Measurements from ENCODE around the gene ANXA5.

Gene ANXA5

GRCh38 chr4:121712001-121712651 lies 15.3 kb upstream of the ANXA5 start:
- no peak for DNase-seq (ENCODE audit: low read depth in 2 of 2, low spot score in 1 of 2)

GRCh38 chr4:121711263-121712000 lies 14.7 kb upstream of the ANXA5 start:
- DNase-seq (ENCODE audit: low read depth in 2 of 2, low spot score in 1 of 2) = peak in 1 of 2 donors; percentile 14

DNA sequence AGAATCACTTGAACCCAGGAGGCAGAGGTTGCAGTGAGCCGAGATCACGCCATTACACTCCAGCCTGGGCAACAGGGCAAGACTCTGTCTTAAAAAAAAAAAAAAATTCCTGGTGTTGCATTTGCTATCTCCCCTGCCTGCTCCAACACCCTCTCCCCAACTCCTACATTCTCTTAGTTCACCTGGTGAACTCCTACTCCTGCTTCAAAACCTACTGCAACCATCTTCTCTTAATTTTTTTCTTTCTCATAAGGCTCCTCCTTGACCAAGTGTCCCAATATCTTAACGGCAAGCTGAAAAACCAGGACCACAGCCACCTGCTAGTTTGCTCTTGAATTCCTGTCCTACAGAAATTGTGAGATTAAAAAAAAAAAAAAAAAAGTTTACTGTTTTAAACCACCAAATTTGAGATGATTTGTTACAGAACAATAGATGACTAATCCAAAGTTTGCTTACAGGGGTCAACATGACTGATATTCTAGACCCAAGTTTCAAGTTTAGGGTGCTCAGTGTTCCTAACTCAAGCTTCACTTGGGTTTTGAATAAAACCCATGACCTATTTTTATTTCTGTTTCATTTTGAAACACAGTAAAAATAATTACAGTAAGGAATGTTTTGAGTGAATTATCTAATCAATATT lies 13.1 kb upstream of the ANXA5 start:
- no peak for DNase-seq (ENCODE audit: low read depth in 2 of 2, low spot score in 1 of 2)

DNA sequence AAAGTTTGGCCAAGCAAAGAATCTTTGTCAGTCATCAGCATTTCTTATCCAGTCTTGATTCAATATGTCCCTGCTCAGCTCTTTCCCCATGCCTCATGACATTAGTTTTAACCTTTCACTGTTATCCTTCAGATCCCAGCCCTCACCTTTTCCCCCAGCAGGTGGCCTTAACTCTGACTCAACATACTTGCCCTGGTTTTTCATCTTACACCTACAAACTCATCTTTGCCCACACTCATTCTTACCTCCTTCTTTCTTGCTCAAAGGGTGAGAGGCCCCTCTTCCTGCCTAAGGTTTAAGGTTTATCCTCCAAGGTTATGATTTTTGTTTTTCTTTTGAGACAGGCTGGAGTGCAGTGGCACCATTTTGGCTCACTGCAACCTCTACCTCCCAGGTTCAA lies 10.6 kb upstream of the ANXA5 start:
- no peak for DNase-seq (ENCODE audit: low read depth in 2 of 2, low spot score in 1 of 2)

- DNase-seq (ENCODE audit: low read depth in 2 of 2, low spot score in 1 of 2) = peak in 1 of 2 donors; percentile 52
Measured at GRCh38 chr4:121706595-121707021, 9.8 kb upstream of the ANXA5 start.

DNA sequence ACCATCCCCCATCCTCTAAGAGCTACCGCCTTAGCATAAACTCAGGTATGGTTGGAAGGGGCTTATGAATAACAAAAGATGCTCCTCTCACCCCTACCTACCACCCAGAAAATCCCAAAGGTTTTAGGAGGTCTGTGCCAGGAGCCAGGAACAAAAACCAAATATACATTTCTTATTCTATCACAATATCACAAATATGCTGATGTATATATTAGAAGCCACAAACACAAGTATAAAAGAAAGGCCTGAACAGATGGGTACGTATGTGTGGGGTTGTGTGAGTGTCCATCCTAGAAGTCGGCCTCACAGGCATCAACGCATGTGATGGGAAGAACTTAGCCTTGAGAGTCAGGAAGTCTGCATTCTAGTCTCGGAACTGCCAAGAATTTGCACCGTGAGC lies 8.7 kb upstream of the ANXA5 start:
- DNase-seq (ENCODE audit: low read depth in 2 of 2, low spot score in 1 of 2) = no peak

DNA sequence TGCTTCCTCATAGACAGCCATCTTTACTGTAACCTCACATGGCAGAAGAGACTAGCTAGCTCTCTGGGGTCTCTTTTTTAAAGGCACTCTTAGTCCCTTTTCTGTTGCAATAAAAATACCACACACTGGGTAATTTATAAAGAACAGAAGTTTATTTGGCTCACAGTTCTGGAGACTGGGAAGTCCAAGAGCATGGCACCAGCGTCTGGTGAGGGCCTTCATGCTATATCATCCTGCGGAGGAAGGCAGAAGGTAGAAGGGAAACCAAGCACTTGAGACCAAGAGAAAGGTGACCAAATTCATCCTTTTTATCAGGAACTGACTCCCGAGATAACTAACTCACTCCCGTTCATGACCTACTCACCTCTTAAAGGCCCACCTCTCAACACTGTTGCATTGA lies 5.4 kb upstream of the ANXA5 start:
- no peak for DNase-seq (ENCODE audit: low read depth in 2 of 2, low spot score in 1 of 2)

DNA sequence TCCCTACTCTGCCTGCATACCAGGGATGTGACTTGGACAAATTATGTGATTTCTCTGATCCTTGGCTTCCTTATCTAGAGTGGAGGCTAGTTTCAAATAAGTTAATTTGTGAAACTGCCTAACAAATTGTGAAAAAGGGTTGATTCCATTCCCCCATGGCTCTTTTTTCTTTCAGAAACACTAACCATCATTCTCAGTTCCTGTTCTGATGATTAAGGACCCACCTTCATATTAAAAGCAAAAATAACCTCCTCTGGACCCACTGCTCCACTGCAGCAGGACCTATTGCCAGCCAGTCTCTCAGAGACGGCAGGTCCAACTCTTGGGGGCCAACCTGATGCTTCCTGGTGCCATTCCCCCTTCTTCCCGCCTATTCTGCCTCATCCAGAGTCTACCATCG lies 4.5 kb upstream of the ANXA5 start:
- no peak for DNase-seq (ENCODE audit: low read depth in 2 of 2, low spot score in 1 of 2)

DNA sequence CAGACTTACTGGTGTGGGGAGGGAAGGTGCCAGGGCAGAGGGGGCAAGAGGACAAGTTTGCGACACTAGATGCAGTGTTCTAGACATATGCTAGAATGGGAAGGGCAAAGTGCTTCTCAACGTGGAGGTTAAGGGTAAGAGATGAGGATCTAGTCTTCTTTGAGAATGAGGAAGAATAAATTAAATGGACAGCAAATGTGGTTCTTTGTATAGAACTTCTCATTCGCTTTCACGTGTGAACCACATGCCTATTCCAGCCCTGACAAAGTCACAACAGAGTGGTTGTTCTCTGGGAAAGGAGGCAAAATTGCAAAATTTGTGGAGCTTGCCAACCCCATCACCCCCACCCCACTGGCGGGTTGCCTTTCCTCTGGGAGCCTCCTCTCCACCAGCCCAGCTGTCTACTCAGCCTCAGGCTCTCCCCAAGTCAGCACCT lies 1.5 kb upstream of the ANXA5 start:
- no peak for DNase-seq (ENCODE audit: low read depth in 2 of 2, low spot score in 1 of 2)

DNA sequence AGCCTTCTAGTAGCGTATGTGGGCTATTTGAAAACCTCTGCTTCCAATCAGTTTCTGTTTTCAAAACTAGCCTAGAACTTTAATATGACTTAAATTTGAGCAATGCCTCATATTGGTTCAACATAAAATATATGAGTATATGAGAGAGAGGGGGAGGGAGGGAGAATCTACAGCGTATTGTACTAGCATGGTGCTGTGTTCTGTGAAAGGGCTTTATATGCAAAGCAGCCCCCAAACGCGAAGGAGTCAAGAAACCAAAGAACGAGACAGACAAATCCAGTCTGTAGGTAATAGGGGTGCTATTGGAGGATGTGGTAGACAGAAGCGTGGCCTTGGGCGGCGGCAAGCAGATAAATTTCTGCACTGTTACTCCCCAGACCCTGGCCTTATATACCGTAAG lies 784 bp upstream of the ANXA5 start:
- DNase-seq (ENCODE audit: low read depth in 2 of 2, low spot score in 1 of 2) = no peak

DNA sequence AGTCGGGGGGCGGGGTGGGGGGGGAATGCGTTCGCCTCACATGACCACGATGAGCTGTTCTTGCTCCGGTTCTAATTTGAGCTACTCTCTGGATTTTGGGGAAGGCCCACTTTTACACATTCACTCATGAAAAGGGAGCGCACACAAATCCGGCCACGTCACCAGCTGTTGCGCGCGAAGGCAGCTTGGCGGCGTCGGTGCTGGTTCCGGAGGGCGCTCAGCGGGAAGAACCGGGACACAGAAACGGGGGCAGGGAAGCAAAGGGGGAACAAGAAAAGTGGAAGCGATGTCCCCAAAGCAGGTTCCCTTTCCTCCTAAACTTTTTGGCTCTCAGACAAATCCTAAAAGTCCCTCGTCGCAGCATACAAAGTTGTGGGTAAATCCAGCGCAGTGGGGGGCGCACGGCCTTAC lies 605 bp downstream of the ANXA5 start:
- peak in 1 of 2 donors; percentile 43 for DNase-seq (ENCODE audit: low read depth in 2 of 2, low spot score in 1 of 2)

DNA sequence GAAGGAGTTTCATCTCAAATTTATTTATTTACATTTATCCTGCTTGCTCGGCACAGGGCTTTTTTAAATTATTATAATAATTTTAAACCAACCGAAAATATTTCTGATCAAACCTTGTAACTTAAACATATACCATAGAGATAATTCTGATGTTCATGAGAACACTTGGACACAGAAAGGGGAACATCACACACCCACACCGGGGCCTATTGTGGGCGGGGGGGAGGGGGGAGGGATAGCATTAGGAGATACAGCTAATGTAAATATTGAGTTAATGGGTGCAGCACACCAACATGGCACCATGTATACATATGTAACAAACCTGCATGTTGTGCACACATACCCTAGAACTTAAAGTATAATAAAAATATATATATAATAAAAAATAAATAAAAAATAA lies 2.9 kb downstream of the ANXA5 start:
- DNase-seq (ENCODE audit: low read depth in 2 of 2, low spot score in 1 of 2) = no peak

DNA sequence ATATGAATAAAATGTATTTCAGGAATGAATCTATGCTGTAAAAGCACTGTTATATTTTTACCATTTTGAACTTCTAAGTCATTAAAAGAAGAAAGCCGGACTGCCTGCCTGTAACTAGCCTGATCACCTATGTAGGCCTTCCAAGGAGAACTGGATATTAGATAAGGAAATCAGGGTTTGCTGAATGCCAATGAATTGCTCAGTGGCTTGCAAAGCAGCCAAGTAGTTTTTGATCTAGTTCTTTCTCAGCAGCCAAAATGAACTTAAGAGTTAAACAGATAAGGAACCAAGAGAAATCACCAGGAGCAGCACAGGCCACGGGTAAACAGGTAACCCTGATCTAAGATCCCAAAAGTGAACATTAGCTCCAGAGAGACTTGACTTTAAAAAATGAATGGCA lies 3.3 kb downstream of the ANXA5 start:
- DNase-seq (ENCODE audit: low read depth in 2 of 2, low spot score in 1 of 2) = no peak

DNA sequence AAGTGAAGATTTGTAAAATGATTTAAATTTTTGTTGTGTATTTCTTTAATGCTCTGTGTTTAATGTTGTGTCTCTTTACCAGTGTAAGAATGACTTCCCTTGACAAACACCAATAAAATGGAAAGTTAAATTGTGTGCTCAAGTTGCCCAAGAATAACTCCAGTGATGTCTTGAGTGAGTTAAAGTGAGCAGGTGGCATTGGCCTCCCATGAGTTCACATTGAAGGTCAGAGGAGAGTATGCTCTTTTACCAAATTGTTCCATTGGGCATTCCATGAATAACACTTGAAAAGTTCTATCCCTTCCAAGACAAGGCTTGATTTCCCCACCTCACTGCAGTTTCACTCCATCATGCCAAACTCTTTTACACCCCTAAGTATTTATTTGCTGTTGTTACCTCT lies 4.5 kb downstream of the ANXA5 start:
- no peak for DNase-seq (ENCODE audit: low read depth in 2 of 2, low spot score in 1 of 2)

DNA sequence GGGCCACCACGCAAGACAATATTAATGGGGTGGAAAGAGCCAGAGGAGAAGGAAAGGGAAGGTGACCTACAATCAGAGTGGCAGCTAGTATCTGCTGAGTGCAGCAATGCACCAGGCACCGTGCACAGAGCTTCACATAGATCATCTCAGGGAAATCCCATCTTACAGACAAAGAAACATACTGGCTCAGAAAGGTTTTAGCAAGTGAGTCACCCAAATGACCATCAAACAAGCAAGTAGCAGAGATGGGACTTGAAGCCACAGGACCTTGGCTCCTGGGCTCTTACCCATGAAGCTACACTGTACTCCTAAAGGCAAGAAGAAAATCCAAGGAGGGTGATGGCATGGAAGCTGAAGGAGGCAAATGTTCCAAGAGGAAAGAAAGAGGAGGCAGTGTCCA lies 6.8 kb downstream of the ANXA5 start:
- no peak for DNase-seq (ENCODE audit: low read depth in 2 of 2, low spot score in 1 of 2)

GRCh38 chr4:121688701-121689100 lies 8.1 kb downstream of the ANXA5 start:
- no peak for DNase-seq (ENCODE audit: low read depth in 2 of 2, low spot score in 1 of 2)

- DNase-seq (ENCODE audit: low read depth in 2 of 2, low spot score in 1 of 2) = no peak
Measured at GRCh38 chr4:121688261-121688660, 8.5 kb downstream of the ANXA5 start.

DNA sequence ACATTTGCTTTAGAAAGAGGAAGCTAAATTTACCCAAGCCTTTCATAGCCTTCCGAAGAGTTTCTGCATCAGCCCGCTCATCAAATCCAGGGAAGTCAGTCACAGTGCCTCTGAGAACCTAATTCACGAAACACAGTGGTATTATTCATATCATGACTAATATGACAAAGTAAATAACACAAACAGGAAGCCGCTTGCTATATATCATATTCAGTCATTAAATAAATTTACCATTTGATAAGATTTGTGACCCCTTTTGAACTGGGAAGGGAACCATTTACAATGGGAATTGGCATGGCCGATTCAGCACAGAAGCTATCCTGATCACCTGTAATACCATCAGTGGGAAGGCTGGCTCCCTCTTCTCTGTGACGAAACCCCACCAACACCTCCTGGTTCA lies 10.5 kb downstream of the ANXA5 start:
- DNase-seq (ENCODE audit: low read depth in 2 of 2, low spot score in 1 of 2) = no peak

DNA sequence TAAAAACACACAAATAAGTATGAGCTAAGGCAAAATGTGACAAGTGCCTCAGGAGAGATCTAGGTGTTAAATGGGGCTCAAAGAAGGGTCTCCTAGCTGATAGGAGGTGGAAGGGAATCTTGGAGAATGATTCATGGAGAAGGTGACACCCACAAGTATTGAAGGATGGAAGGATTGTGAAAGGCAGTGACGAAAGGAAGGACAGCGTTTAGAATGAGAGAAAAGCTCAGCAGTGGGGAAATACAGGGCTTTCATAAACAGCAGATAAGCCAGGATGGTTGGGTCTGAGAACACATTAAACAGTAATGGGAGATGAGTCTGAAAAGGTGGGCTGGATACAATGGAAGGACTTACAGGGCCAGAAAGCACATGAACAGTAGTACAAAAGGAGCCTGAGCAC lies 11.5 kb downstream of the ANXA5 start:
- no peak for DNase-seq (ENCODE audit: low read depth in 2 of 2, low spot score in 1 of 2)

DNA sequence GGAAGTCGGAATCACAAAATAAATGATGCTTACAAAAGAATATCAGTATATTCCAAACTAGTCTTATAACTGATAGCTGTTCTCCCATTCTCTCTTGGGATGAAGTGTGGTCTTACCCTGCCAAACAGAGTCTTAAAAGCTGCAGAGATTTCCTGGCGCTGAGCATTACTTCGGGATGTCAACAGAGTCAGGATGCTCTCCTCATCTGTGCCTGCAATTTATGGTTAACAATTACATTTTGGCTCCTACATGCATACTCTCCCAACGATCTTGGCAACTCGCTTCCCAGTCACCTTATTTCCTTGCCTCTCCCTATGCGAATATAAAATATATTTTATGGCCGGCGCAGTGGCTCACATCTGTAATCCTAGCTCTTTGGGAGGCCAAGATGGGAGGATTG lies 12.2 kb downstream of the ANXA5 start:
- DNase-seq (ENCODE audit: low read depth in 2 of 2, low spot score in 1 of 2) = no peak

GRCh38 chr4:121684016-121684415 lies 12.8 kb downstream of the ANXA5 start:
- DNase-seq (ENCODE audit: low read depth in 2 of 2, low spot score in 1 of 2) = no peak

DNA sequence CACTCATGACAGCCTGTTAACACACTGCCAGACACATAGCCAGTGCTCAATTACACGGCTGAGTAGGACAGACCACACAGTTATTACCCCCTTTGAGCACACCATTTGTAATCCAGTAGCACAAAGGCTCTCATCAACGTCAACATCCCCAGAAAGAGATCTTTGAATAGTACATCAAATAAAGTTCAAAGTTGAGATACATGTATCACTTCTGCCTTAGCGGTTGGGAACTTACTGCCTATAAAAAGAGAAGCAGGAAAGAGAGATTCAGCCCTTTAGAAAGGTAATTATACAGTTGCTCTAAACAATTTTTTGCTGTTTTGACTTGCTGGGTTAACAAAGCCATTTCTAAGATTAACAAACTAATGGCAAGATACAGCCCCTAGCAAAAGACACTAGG lies 16.2 kb downstream of the ANXA5 start:
- no peak for DNase-seq (ENCODE audit: low read depth in 2 of 2, low spot score in 1 of 2)

All from stimulated activated CD8-positive, alpha-beta memory T cell treated with anti-CD3 and anti-CD28 coated beads, Interleukin-4, amount 100 ng/mL, for 4 hours (primary cell).